GM10248 (cell line): Measurements from ENCODE around the gene MUC21.

ENCODE experiments used
- CTCF ChIA-PET: fragments of 300-600 bp; sonication (Branson Sonifier 250); formaldehyde crosslinking; extraction: SDS; loops from one replicate; lab custom pipeline; 2021; ENCODE audit warnings: antibody characterized with exemption; lab: Yijun Ruan, JAX
- POLR2A ChIA-PET: fragments of 350-650 bp; sonication (Branson Sonifier 250); formaldehyde crosslinking; extraction: SDS; loops from one replicate; lab custom pipeline; 2020; ENCODE audit warnings: antibody characterized with exemption; lab: Yijun Ruan, JAX
- DNase-seq: peaks from one replicate; pipeline ENCODE4 v3.0.0; 2012; ENCODE audit errors: extremely low spot score
- CTCF ChIP-seq: IDR thresholded peaks from 2 replicates; pipeline ENCODE4 v1.5.1; 2012; ENCODE audit warnings: mild to moderate bottlenecking, low read depth; ENCODE audit errors: extremely low read depth, missing control alignments, control extremely low read depth

The MUC21 gene

GRCh38 chr6:31002471-31002870 is 19.0 kb downstream of the MUC21 start:
- CTCF ChIA-PET, result no interaction called here
- DNase-seq, result no peak
- POLR2A ChIA-PET, result no interaction called here
- TF ChIP-seq CTCF, result no peak

GRCh38 chr6:31004794-31005193 is 21.3 kb downstream of the MUC21 start:
- ChIA-PET POLR2A (no interaction called here), CTCF (interaction anchor here (0.9 to 1.5 kb wide), 3 partner anchors 10 to 82 kb away, joined by 3 to 10 read pairs (median 3); no protein-coding TSS in a partner anchor)
- DNase-seq, result no peak
- TF ChIP-seq CTCF, result no peak

- no peak for DNase-seq
- no peak for TF ChIP-seq CTCF
- ChIA-PET CTCF (interaction anchor here (0.9 to 1.6 kb wide), 5 partner anchors 9 to 194 kb away, joined by 3 to 4 read pairs (median 3); no protein-coding TSS in a partner anchor), POLR2A (no interaction called here)
Measured at GRCh38 chr6:31005249-31006020, 21.9 kb downstream of the MUC21 start.

GRCh38 chr6:31007694-31008093 is 24.2 kb downstream of the MUC21 start:
- POLR2A ChIA-PET, result no interaction called here
- TF ChIP-seq CTCF, result no peak
- no peak for DNase-seq
- CTCF ChIA-PET, result interaction anchor here (1.2 to 1.7 kb wide), 2 partner anchors 8 to 10 kb away, joined by 3 to 5 read pairs; no protein-coding TSS in a partner anchor

GRCh38 chr6:31008165-31008564 is 24.6 kb downstream of the MUC21 start:
- CTCF ChIA-PET, result interaction anchor here (1.2 kb wide), 1 partner anchor 9 kb away, joined by 3 read pairs; no protein-coding TSS in a partner anchor
- TF ChIP-seq CTCF, result no peak
- no peak for DNase-seq

GRCh38 chr6:31009731-31010130 is 26.2 kb downstream of the MUC21 start:
- TF ChIP-seq CTCF, result no peak
- no peak for DNase-seq
- ChIA-PET POLR2A (no interaction called here), CTCF (interaction anchor here (1.2 kb wide), 1 partner anchor 78 kb away, joined by 3 read pairs; no protein-coding TSS in a partner anchor)

More at GRCh38 chr6:31008165-31008564, 24.6 kb downstream of the MUC21 start:
- POLR2A ChIA-PET, result no interaction called here
